ENCODE results near the gene C11orf24.

- no peak for TF ChIP-seq EZH2 (IDR thresholded peaks at IDR 0.05; ENCODE audit: borderline replicate concordance, insufficient read depth, low read depth, low read length, poor library complexity, severe bottlenecking)
- TF ChIP-seq, protein P1, sequence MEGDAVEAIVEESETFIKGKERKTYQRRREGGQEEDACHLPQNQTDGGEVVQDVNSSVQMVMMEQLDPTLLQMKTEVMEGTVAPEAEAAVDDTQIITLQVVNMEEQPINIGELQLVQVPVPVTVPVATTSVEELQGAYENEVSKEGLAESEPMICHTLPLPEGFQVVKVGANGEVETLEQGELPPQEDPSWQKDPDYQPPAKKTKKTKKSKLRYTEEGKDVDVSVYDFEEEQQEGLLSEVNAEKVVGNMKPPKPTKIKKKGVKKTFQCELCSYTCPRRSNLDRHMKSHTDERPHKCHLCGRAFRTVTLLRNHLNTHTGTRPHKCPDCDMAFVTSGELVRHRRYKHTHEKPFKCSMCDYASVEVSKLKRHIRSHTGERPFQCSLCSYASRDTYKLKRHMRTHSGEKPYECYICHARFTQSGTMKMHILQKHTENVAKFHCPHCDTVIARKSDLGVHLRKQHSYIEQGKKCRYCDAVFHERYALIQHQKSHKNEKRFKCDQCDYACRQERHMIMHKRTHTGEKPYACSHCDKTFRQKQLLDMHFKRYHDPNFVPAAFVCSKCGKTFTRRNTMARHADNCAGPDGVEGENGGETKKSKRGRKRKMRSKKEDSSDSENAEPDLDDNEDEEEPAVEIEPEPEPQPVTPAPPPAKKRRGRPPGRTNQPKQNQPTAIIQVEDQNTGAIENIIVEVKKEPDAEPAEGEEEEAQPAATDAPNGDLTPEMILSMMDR (IDR thresholded peaks at IDR 0.05): no peak
These were observed 32.4 kb upstream of the C11orf24 start for GRCh38 chr11:68303982-68304780.
